ENCODE data around the gene NEGR1.

The NEGR1 gene

GRCh38 chr1:71660411-71660810, 621.9 kb downstream of the NEGR1 start:
- DNase-seq = no peak

DNA sequence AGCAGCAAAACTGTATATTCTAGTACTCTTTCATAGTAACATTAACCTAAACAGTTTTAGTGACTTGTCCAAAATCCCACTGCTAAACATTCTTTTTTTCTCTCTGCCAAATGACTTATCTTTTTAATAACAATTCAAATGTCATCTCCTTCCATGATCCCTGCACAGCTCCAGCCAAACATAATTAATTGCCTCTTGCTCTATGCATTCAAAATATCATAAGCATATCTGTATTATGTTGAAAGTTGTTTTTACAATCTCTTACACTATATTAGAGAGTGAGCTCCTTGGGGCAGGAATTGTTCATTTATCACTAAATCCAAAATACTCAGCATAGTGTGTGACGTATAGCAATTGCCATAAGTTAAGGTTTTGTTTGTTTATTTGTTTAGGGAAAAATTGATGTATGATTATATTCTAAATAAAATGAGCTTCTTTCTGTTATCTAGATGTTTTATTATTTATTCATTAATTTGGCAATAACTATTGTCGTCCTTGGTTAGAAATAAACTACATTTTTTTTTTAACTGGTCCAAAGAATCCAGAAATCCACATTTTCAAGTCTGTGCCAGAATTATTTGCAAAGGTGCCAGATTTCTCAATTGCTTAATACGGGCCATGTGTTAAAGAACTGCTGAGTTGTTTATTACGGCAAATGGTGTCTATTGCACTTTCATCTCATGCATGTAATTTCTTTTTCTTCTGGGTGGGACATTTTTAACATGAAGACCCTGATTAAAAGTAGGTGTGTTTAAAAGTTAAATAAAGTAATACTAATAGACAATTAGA, 624.3 kb downstream of the NEGR1 start:
- DNase-seq = no peak

- DNase-seq = no peak
Measured at GRCh38 chr1:71656902-71657301, 625.4 kb downstream of the NEGR1 start.

- no peak for DNase-seq
Measured at GRCh38 chr1:71655604-71656003, 626.7 kb downstream of the NEGR1 start.

- no peak for DNase-seq
Measured at GRCh38 chr1:71653952-71654351, 628.4 kb downstream of the NEGR1 start.

DNA sequence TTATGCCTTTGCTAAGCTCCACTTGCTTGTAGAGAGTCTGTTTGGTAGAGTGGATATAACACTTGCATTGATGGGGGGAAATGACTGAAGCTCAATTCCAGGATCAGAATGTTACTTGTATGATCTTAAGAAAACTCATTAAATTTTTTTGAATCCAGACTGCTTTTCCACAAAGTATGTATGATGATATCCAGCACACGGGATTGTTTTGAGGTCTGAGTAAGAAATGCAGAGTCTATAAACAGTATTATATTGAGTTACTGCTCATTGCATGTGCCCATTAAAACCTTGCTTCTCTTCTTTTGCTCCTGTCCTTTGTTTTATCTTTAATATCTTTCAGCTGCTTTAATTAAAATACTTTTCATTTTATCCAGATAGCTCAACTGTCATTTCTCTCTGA, 631.1 kb downstream of the NEGR1 start:
- no peak for DNase-seq

- no peak for DNase-seq
Measured at GRCh38 chr1:71650119-71650518, 632.2 kb downstream of the NEGR1 start.

DNA sequence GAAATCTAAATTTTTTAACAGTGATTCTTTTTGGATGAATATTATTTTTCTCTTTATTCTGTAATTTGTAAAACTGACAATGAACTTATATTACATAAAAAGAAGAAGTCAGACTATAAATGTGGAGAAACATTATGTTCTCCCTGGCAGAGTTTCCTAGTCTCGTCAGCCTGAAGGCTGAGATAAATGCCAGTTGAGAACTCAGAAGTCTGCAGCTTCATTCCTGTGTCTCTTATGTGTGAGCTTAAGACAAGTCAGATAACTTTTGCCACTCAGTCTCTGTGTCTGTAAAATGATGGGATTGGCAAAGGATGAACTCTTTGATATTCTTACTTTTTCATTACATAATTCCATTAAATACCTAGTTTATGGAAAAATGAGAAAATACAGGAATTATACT, 632.7 kb downstream of the NEGR1 start:
- no peak for DNase-seq

DNA sequence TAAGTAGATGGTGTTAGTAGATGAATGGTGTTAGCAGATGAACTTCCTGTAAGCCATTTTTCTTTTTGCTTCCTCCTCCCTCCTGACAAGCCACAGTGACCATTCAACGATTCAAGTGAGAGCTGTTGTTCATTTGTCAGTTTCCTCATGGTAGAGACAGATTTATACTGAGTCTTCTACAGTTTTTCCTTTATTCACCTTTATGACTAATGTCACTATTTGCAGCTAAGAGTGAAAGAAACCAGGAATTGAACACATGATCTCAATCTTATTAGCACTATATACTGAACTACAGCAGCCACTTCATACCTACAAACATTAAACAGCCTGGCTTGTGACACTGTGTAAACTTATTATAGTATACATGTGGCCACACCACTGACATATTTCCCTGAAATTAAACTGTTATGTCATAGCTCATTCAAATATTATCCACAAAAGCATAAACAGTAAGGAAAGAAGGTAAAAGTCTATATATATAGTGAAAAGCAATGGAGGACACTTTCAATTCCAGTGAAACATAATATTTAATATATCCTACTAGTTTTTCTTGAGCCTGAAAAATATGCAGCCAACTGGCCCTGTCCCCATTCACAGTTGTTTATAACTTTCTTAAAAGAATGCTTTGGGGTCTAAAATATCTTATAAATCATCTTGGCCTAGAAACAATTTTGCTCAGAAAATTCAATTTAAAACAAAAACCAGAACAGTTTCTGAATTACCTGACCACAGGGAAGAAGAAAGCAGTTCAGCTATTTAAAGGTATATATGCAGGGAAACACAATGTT, 634.6 kb downstream of the NEGR1 start:
- no peak for DNase-seq

- DNase-seq = no peak
Measured at GRCh38 chr1:71645015-71645414, 637.3 kb downstream of the NEGR1 start.

- no peak for DNase-seq
Measured at GRCh38 chr1:71641903-71642302, 640.4 kb downstream of the NEGR1 start.

GRCh38 chr1:71640998-71641397, 641.3 kb downstream of the NEGR1 start:
- no peak for DNase-seq

- DNase-seq = no peak
Measured at GRCh38 chr1:71640116-71640515, 642.2 kb downstream of the NEGR1 start.

- DNase-seq = no peak
Measured at GRCh38 chr1:71638081-71638766, 644.1 kb downstream of the NEGR1 start.

DNA sequence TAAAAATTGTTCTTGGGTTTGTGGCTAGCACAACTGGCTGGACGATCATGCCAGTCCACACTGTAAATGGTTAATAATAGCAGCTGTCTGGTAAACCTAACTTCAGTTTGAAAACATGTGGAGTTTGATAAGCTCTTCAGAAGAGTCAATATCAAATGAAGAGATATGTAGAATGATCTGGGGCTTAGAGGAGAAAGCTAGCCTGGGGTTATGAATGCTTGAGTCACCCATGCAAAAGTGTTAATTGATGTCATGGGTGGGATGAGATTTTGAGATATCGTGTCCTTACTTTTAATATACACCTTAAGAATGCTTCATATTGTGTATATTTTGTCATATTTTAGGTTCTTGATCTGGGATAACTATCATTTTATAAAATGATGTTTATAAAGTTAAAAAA, 646.8 kb downstream of the NEGR1 start:
- no peak for DNase-seq

DNA sequence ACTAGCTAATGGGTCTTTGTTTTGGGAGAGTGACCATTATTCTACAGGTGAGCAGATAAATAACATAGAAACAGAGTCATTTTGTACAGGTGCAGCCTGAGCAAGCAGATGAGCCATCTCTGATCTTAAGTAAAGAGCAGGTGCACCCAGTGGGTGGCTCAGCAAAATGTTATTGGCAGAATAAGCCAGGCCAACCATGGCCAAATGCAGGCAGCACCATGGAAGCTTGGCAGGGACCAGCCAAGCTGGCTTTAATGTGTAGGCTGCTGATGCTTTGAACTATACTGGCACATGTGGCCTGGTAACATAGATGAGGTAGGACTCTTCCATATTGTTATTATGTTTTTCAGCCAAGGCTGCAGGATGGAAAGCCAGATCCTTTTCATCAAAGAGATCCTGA, 648.2 kb downstream of the NEGR1 start:
- no peak for DNase-seq

DNA sequence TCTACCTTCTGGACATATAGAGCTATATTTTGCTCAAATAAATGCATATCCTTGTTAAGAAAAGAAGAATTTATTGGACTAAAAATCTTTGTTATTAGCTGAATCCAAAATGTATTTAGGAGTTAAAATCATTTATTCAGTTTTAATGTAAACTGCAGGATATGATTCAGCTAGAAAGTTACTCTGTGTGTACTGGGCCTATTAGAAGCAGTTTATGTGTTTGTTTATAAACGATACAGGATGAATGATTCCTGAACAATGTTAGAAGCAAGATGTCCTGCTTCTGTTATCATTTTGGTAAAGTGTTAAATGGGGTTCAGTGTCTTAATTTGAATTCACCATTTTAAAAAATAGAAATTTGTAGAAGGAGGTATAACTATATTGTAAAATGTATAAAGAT, 652.3 kb downstream of the NEGR1 start:
- DNase-seq = no peak

DNA sequence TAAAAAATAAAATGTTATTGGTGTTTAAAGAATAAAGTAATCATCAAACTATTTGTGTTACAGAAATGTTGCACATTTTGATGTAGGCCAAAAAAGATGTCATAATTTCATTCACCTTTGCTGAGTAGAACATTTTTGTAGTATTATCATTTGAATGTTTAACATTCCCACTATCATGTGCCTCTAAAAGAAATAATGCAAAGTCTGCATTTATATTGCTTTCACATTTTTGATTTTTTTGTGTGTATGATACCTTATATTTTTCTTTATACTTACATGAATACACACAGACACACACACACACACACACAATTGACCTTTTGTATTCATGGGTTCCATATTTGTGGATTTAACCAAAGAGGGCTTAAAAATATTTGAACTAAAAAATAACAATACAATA, 657.3 kb downstream of the NEGR1 start:
- no peak for DNase-seq

DNA sequence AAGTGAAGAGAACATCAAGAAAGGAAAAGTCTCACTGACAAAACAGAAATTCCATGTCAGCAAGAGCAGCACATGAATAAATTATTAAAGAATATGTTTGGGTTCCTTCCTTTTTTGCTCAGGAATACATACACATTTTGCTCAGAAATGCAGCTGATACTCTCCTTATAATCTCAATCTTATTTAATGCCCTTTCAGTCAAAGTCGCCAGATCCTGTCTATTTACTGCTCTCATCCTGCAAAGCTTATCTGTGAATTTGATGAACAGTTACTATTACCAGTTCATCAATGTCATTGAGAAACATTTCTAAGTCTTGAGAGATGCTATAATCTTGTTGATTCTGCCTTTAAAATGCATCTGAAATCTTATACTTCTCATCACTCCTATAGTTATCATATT, 658.5 kb downstream of the NEGR1 start:
- DNase-seq = no peak

GRCh38 chr1:71621785-71622184, 660.6 kb downstream of the NEGR1 start:
- no peak for DNase-seq

GRCh38 chr1:71618766-71619530, 663.4 kb downstream of the NEGR1 start:
- no peak for DNase-seq

DNA sequence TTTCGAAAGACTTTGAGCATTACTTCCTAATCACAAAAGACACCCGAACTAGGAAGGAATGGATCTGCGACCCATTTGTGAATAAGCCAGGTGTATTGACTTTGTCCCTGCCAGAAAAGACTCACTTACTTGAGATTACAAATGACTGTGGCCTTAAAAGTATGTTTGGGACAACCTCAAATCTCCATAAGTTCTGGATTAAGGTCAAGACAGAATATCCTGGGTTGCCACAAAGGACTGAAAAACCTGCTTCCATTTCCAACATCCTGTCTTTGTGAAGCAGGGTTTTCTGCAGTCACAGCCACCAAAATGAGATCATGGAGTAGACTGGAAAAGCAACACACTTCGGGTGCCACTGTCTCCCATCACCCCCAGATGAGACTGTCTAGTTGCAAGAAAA, 664.1 kb downstream of the NEGR1 start:
- DNase-seq = no peak

- DNase-seq = no peak
Measured at GRCh38 chr1:71610476-71610875, 671.9 kb downstream of the NEGR1 start.

All from stimulated activated naive CD4-positive, alpha-beta T cell treated with Interleukin-2 at 50 U/mL for 16 hours (primary cell).